MCF 10A (cell line): ENCODE data around the gene KRT27. TPM values are rescaled to one million over a fixed set of nuclear protein-coding genes. Genes with fewer than 3 reads are reported as not detected.

Experiments
- BruUV-seq: library from RNA; stranded (reverse); fragments of 400-500 nt; replicated peaks from 2 replicates; lab custom pipeline; 2021; lab: Mats Ljungman, UMichigan
- CTCF ChIA-PET: fragments of 300-600 bp; sonication (Branson Sonifier 250); formaldehyde crosslinking; extraction: SDS; loops from one replicate; lab custom pipeline; 2021; ENCODE audit warnings: antibody characterized with exemption, inconsistent platforms; lab: Yijun Ruan, JAX
- POLR2A ChIA-PET: fragments of 300-600, 350-650 bp; sonication (Branson Sonifier 250); formaldehyde crosslinking; extraction: SDS; loops from one replicate; lab custom pipeline; 2020; ENCODE audit warnings: antibody characterized with exemption, inconsistent platforms; lab: Yijun Ruan, JAX
- DNase-seq: peaks from one replicate; pipeline ENCODE4 v3.0.0-alpha.2; 2018; ENCODE audit not compliant: unreplicated experiment
- H3K27ac Mint-ChIP-seq: one replicate; pipeline ENCODE4 v1.8.0; 2022; ENCODE audit warnings: mild to moderate bottlenecking, low read depth, mixed read lengths; ENCODE audit not compliant: unreplicated experiment
- H3K27me3 Mint-ChIP-seq: one replicate; pipeline ENCODE4 v1.8.0; 2022; ENCODE audit warnings: mixed read lengths; ENCODE audit not compliant: insufficient read depth, unreplicated experiment
- H3K36me3 Mint-ChIP-seq: one replicate; pipeline ENCODE4 v1.8.0; 2022; ENCODE audit warnings: mild to moderate bottlenecking, moderate library complexity, mixed read lengths; ENCODE audit not compliant: insufficient read depth, unreplicated experiment
- H3K4me1 Mint-ChIP-seq: one replicate; pipeline ENCODE4 v1.8.0; 2022; ENCODE audit warnings: mixed read lengths; ENCODE audit not compliant: insufficient read depth, unreplicated experiment
- H3K4me3 Mint-ChIP-seq: one replicate; pipeline ENCODE4 v1.8.0; 2022; ENCODE audit warnings: mild to moderate bottlenecking, moderate library complexity, mixed read lengths; ENCODE audit not compliant: unreplicated experiment
- H3K9me3 Mint-ChIP-seq: one replicate; pipeline ENCODE4 v1.8.0; 2022; ENCODE audit warnings: mixed read lengths; ENCODE audit not compliant: unreplicated experiment
- intact Hi-C: fragments of 100-400 bp; cut with micrococcal nuclease; formaldehyde crosslinking; loops from 2 replicates; pipeline ENCODE4 v1.14.1; 2022
- total RNA-seq: library from RNA; stranded (reverse); gene quantifications from 2 replicates; pipeline ENCODE4 v1.2.3, GENCODE V29; 2022
- TF ChIP-seq, protein P1 (sequence below): fragments of 200-600 bp; IDR thresholded peaks from one replicate; pipeline ENCODE4 v1.8.0; 2022; ENCODE audit warnings: antibody characterized with exemption, mild to moderate bottlenecking; ENCODE audit not compliant: unreplicated experiment

Gene KRT27
- total RNA-seq, 1 experiment from 2014 or later, result not detected

- intact Hi-C loops, result no loop called here
Measured at GRCh38 chr17:40806131-40806530, 23.8 kb upstream of the KRT27 start.

GRCh38 chr17:40803617-40804082 is 21.3 kb upstream of the KRT27 start:
- TF ChIP-seq, protein P1, sequence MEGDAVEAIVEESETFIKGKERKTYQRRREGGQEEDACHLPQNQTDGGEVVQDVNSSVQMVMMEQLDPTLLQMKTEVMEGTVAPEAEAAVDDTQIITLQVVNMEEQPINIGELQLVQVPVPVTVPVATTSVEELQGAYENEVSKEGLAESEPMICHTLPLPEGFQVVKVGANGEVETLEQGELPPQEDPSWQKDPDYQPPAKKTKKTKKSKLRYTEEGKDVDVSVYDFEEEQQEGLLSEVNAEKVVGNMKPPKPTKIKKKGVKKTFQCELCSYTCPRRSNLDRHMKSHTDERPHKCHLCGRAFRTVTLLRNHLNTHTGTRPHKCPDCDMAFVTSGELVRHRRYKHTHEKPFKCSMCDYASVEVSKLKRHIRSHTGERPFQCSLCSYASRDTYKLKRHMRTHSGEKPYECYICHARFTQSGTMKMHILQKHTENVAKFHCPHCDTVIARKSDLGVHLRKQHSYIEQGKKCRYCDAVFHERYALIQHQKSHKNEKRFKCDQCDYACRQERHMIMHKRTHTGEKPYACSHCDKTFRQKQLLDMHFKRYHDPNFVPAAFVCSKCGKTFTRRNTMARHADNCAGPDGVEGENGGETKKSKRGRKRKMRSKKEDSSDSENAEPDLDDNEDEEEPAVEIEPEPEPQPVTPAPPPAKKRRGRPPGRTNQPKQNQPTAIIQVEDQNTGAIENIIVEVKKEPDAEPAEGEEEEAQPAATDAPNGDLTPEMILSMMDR, result peak; percentile 86
- intact Hi-C loops, result loop anchor here (1.0 to 5.0 kb wide), 7 partner anchors 54 to 863 kb away; no protein-coding TSS in a partner anchor
- no TSS peak for BruUV-seq
- CTCF ChIA-PET, result interaction anchor here (0.5 to 2.8 kb wide), 16 partner anchors 24 to 865 kb away, joined by 3 to 16 read pairs (median 4); no protein-coding TSS in a partner anchor
- peaks cover 7% of the 10 kb centered on the region for H3K9me3 Mint-ChIP-seq
- no peaks in the 10 kb centered on the region for H3K4me1 Mint-ChIP-seq
- H3K36me3 Mint-ChIP-seq, result no peaks in the 10 kb centered on the region
- POLR2A ChIA-PET, result interaction anchor here (0.6 to 1.8 kb wide), 9 partner anchors 15 to 178 kb away, joined by 3 to 8 read pairs (median 3); no protein-coding TSS in a partner anchor
- peak; percentile 84 for DNase-seq
- no peak overlapping the region for H3K4me3 Mint-ChIP-seq
- H3K27ac Mint-ChIP-seq, result no peak overlapping the region
- H3K27me3 Mint-ChIP-seq, result no peaks in the 10 kb centered on the region

More at GRCh38 chr17:40806131-40806530, 23.8 kb upstream of the KRT27 start:
- Mint-ChIP-seq H3K4me1 (peaks cover 13% of the 10 kb centered on the region), H3K36me3 (no peaks in the 10 kb centered on the region), H3K27me3 (no peaks in the 10 kb centered on the region), H3K4me3 (no peak overlapping the region), H3K9me3 (peaks cover 7% of the 10 kb centered on the region), H3K27ac (no peak overlapping the region)
- ChIA-PET CTCF (interaction anchor here (0.6 to 2.4 kb wide), 6 partner anchors 51 to 857 kb away, joined by 3 to 10 read pairs (median 4); no protein-coding TSS in a partner anchor), POLR2A (interaction anchor here (0.7 to 1.9 kb wide), 4 partner anchors 14 to 708 kb away, joined by 3 to 6 read pairs (median 4); partner anchors contain the start of gene KRT12)
- no TSS peak for BruUV-seq
- TF ChIP-seq, protein P1, result no peak
- DNase-seq, result no peak

DNA sequence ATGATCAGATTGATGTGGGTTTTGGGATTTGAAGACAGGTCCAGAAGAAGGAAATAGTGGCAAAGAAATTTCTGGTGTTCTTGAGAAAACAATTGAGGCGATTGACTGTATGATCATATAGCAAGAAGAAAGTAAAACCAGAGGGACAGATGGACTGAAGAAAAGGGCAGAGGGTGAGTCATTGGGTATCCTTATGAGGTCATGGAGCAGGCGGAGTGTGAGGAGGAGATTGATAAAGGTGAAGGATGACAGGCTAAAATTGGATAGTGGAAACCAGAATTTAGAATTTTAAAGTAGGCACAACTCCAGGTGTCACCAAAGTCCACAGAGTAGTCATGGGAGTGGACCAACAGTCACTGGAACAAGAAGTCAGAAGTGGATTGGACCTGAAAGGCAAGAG is 18.8 kb upstream of the KRT27 start:
- Mint-ChIP-seq H3K27ac (no peak overlapping the region), H3K4me1 (no peaks in the 10 kb centered on the region), H3K9me3 (peaks cover 7% of the 10 kb centered on the region), H3K36me3 (no peaks in the 10 kb centered on the region), H3K27me3 (peaks cover 5% of the 10 kb centered on the region), H3K4me3 (no peak overlapping the region)
- intact Hi-C loops, result loop anchor here (5.0 kb wide), 1 partner anchor 746 kb away; no protein-coding TSS in a partner anchor
- BruUV-seq, result no TSS peak
- POLR2A ChIA-PET, result no interaction called here
- no peak for DNase-seq
- TF ChIP-seq, protein P1, result no peak
- CTCF ChIA-PET, result interaction anchor here (0.7 to 0.9 kb wide), 2 partner anchors 10 to 749 kb away, joined by 3 read pairs; no protein-coding TSS in a partner anchor

- H3K27ac Mint-ChIP-seq, result no peak overlapping the region
- TF ChIP-seq, protein P1, result no peak
- DNase-seq, result no peak
- ChIA-PET CTCF (interaction anchor here (0.6 kb wide), 1 partner anchor 484 kb away, joined by 3 read pairs; no protein-coding TSS in a partner anchor), POLR2A (no interaction called here)
- H3K9me3 Mint-ChIP-seq, result peaks cover 6% of the 10 kb centered on the region
- no peak overlapping the region for H3K4me3 Mint-ChIP-seq
- H3K4me1 Mint-ChIP-seq, result no peaks in the 10 kb centered on the region
- intact Hi-C loops, result loop anchor here (5.0 kb wide), 1 partner anchor 747 kb away; no protein-coding TSS in a partner anchor
- H3K27me3 Mint-ChIP-seq, result peaks cover 12% of the 10 kb centered on the region
- no TSS peak for BruUV-seq
- no peaks in the 10 kb centered on the region for H3K36me3 Mint-ChIP-seq
Measured at GRCh38 chr17:40800381-40800780, 18.0 kb upstream of the KRT27 start.
